ENCODE data around the gene TASP1.
"Not testable (repeated sequence)": the region's sequence is repeated elsewhere in the genome, so short reads cannot be mapped to it uniquely, and the experiment has no call there.

Gene TASP1
- total RNA-seq, result 14.2 to 15.3 reads per million in 2 donors

GRCh38 chr20:13638496-13639149, at the start of gene TASP1:
TASP1 (minus strand) TSS chr20:13638932; CDS start chr20:13630078, 8,854 bp downstream.
- peak; percentile 69 for DNase-seq

- no peak for DNase-seq
These were observed 49.1 kb upstream of the TASP1 start for GRCh38 chr20:13687815-13688214.

DNA sequence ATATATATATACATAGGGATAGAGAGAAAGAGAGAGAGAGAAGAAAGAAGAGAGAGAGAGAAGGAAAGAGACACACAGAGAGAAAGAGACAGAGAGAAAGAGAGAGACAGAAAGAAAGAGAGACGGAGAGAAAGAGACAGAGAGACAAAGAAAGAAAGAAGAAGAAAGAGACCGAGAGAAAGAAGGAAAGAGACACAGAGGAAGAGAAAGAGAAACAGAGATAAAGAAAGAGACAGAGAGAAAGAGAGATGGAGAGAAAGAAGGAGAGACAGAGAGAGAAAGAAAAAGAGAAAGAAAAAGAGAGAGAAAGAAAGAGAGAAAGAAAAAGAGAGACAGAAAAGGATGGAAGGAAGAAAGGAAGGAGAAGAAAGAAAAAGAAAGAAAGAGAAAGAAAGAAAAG, 46.9 kb upstream of the TASP1 start:
- no peak for DNase-seq

- no peak for DNase-seq
These were observed 46.0 kb upstream of the TASP1 start for GRCh38 chr20:13684566-13685222.

- DNase-seq, result no peak
These were observed 45.1 kb upstream of the TASP1 start for GRCh38 chr20:13683833-13684232.

DNA sequence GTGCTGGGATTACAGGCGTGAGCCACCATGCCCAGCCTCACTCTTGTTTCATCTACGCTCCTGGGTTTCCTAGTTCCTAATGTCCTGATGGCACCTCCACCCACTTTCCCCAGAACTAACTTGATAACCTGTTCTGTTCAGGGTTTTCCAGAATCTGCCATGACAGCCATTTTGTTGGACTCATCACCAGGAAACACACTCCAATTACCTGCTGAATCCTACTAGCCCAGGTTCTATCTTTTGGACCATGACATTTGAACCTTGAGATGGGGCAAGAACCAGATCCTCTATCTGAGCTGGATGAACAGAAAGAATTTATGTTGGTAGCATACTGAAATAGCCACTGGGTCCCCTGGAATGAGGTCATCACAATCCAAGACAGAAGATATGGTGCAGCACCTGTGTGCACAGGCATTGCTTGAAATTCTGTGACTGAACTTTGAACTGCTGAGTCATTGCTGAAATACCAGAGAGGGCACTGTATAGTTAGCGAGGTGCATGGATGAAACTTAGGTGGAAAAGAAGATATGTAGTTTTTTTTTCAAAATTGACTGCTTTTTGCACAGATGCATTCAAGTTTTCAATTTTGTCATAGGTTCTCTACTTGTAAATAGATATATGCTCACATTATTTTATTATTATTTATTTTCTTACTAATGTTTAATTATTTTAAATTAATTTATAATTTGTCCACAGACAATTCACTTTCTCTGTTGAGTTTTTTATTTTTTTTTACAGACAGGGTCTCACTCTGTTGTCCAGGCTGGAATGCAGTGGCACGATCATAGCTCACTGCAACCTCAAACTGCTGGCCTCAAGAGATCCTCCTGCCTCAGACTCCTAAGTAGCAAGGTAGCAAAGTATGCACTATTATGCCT, 42.8 kb upstream of the TASP1 start:
- no peak for DNase-seq

DNA sequence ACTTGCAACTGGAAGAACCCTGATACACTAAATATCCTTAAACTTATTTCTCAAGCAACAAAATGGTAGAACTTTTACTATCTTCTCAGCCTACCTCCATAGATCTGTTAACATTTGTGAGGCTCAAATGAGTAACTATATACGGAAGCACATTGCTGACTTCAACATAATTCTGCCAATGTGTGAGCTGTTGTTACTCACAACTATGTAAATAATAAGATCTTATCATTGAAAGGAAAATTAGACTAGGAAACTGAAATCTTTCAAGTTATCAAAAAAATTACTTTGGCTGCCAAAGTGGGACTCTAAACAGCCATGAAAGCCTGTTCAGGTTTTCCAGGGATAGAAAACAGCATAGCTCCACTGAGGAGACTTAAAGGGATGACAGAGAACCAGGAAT, 40.2 kb upstream of the TASP1 start:
- no peak for DNase-seq

GRCh38 chr20:13677241-13677640, 38.5 kb upstream of the TASP1 start:
- DNase-seq, result no peak

- no peak for DNase-seq
These were observed 38.0 kb upstream of the TASP1 start for GRCh38 chr20:13676682-13677081.

- DNase-seq, result no peak
These were observed 34.0 kb upstream of the TASP1 start for GRCh38 chr20:13672690-13673089.

GRCh38 chr20:13671916-13672378, 33.2 kb upstream of the TASP1 start:
- DNase-seq, result no peak

- no peak for DNase-seq
These were observed 32.8 kb upstream of the TASP1 start for GRCh38 chr20:13671512-13671911.

DNA sequence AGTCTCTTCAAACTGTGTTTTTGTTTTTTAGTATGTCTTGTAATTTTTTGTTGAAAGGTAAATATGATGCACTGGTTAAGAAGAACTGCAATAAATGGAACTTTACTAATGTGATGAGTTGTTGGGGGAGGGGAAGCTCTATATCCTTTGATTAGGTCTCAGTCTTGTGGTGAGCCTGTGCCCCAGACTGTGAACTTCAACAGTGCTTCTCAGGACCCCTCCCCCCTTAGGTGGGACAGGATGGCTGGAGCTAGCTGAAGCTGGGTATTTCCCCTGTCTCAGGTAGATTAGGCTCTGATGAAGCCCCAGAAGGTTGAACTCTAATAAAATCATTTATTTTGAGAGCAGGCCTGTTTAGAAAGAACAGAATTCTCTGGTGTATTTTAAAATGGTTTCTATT, 31.4 kb upstream of the TASP1 start:
- DNase-seq, result no peak

DNA sequence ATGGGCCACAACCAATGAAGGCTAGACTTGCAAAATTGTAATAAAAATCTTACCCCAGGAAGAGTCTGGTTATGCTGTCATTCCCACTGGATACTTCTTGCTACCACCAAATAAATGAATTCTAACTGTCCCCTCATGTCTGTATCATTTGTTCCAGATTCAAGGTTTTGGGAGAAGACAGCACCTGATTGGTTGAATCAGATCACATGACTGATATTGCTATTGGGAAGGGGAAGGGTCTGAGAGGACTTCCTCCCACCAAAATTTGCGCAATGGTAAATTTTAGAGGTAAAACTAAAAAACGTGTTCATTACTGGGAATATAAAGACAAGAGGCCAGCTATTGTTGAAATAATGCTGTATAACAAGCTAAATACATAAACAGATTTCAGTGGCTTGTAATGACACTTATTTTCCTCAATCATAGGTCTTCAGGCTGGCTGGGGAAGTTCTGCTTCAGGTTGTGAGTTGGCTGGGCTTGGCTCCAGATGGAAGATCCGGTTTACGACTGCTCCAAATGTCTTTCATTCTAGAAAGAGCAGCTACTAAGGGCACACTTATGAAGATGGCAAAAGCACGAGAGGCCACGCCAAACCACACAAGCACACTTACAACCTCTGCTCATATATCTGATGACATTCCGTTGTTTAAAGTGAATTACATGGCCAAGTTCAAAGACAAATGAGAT, 27.1 kb upstream of the TASP1 start:
- no peak for DNase-seq

DNA sequence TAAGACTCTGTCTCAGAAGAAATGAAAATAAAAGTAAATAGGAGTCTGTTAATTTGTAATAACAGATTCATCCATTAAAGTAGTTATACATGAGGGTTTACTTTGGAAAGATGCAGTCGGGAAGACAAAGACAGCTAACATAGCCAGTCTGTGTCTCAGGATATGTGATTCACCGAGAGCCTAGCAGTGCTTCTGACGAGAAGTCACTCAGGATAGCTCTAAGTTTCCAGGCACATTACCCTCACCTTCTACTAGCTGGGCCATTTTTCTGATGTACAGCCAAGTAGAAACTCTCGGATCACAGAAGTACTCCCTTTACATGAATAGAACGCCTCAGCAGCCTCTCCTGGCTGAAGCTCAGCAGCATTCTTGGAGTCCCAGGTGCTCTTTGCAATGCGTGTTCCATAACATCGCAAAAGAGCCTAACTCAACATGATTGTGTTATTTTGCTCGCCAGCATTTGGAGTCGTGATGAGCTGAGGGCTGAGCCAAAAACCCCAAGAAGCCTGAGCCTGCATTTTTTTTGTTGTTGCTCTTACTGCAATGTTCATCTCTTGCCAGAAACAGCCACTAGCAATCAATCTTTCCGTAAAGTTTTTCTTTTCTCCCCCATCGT, 22.4 kb upstream of the TASP1 start:
- DNase-seq, result no peak

DNA sequence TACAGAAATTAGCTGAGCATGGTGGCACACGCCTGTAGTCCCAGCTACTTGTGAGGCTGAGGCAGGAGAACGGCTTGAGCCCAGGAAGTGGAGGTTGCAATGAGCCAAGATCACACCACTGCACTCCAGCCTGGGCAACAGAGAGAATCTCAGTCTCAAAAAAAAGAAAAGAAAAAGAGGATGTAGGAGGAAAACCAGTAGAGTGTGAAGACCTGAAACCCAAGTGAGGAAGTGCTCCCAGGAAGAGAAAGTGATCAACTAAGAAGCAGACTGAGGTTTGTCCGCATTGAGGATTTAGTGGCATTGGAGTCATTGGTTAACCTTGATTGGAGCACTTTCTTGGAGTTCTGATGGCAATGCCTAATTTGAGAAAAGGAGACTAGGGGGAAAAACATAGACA, 20.6 kb upstream of the TASP1 start:
- DNase-seq, result no peak

- not testable (repeated sequence) for DNase-seq
These were observed 19.3 kb upstream of the TASP1 start for GRCh38 chr20:13658060-13658459.

GRCh38 chr20:13656721-13657368, 18.1 kb upstream of the TASP1 start:
- no peak for DNase-seq

- no peak for DNase-seq
These were observed 15.8 kb upstream of the TASP1 start for GRCh38 chr20:13654463-13655023.

GRCh38 chr20:13650474-13650873, 11.7 kb upstream of the TASP1 start:
- no peak for DNase-seq

Data from activated gamma-delta T cell (primary cell).